Astrocyte (in vitro differentiated cells and primary cell): ENCODE results near the gene AKAP8L.

Experiments used
- CTCF ChIP-seq: IDR thresholded peaks from 2 replicates; pipeline ENCODE4 v1.5.1; 2011; ENCODE audit warnings: low read depth, mild to moderate bottlenecking, inconsistent platforms, low read length, moderate library complexity; ENCODE audit not compliant: insufficient read depth
- EZH2 ChIP-seq: IDR thresholded peaks from 2 replicates; pipeline ENCODE4 v1.6.1; 2012; ENCODE audit warnings: mild to moderate bottlenecking, low read length, inconsistent platforms; ENCODE audit not compliant: insufficient read depth

- TF ChIP-seq CTCF, result no peak
- no peak for TF ChIP-seq EZH2
These were observed 18.0 kb downstream of the AKAP8L start for GRCh38 chr19:15400521-15401396.
